HCT116 (cell line): Measurements from ENCODE around the gene VIPR2. TPM values are rescaled to one million over a fixed set of nuclear protein-coding genes. Genes with fewer than 3 reads are reported as not detected.

Experiments
- ATAC-seq: fragments of 200-7000 bp; cut with Tn5 transposase; 2 replicates; pipeline ENCODE4 v1.9.1; 2020; ENCODE audit warnings: mild to moderate bottlenecking, moderate library complexity
- BruUV-seq: library from RNA; stranded (reverse); fragments of 400-500 nt; replicated peaks from 2 replicates; lab custom pipeline; 2021; lab: Mats Ljungman, UMichigan
- CTCF ChIA-PET: fragments of 300-600 bp; sonication (Branson Sonifier 250); formaldehyde crosslinking; loops from one replicate; lab custom pipeline; 2021; ENCODE audit warnings: antibody characterized with exemption; lab: Charles Lee
- POLR2A ChIA-PET: fragments of 300-600, 350-600 bp; sonication (Branson Sonifier 250); formaldehyde crosslinking; loops from one replicate; lab custom pipeline; 2021; ENCODE audit warnings: antibody characterized with exemption; lab: Charles Lee
- RAD21 ChIA-PET, 2 experiments: fragments of 300-600 bp; sonication (Branson Sonifier 250); formaldehyde crosslinking; loops; one replicate each; lab custom pipeline; 2023; ENCODE audit warnings: low total read pairs in 2 of 2; ENCODE audit not compliant: uncharacterized antibody in 2 of 2, unreplicated experiment in 2 of 2, low non-redundant PET in 1 of 2; lab: Charles Lee
- DNase-seq: peaks from one replicate; pipeline ENCODE4 v3.0.0-alpha.2; 2010; ENCODE audit warnings: low read depth, low spot score
- H2AFZ ChIP-seq: fragments of 200-600 bp; shearing (Covaris generic), sonication (generic); 2 replicates; pipeline ENCODE4 v1.6.1; 2017; ENCODE audit warnings: low read depth, mixed run types, mixed read lengths, antibody characterized with exemption, low read length; ENCODE audit not compliant: poor library complexity, severe bottlenecking
- H3K27ac ChIP-seq: 2 replicates; pipeline ENCODE4 v1.5.1; 2012; ENCODE audit warnings: low read depth, low read length
- H3K27me3 ChIP-seq: fragments of 200-600 bp; sonication (generic); 2 replicates; pipeline ENCODE4 v1.6.1; 2016; ENCODE audit warnings: mixed run types, low read length, mixed read lengths; ENCODE audit not compliant: insufficient read depth
- H3K36me3 ChIP-seq, 2 experiments: fragments of 200-500 bp in 1 of 2; fragments of 200-600 bp in 1 of 2; sonication (Bioruptor generic) in 1 of 2; sonication (generic) in 1 of 2; 2 replicates each; pipeline versions ENCODE4 v1.5.1 to v1.6.1; 2014 to 2016; ENCODE audit warnings: low read length in 2 of 2, inconsistent platforms in 1 of 2, mixed read lengths in 1 of 2, mixed run types in 1 of 2; ENCODE audit not compliant: insufficient read depth in 2 of 2, control insufficient read depth in 1 of 2
- H3K4me1 ChIP-seq, 2 experiments: fragments of 200-600 bp in 1 of 2; sonication (generic) in 1 of 2; 2 replicates each; pipeline versions ENCODE4 v1.5.1 to v1.6.1; 2012 to 2017; ENCODE audit warnings: low read length in 2 of 2, inconsistent platforms in 1 of 2, mild to moderate bottlenecking in 1 of 2, mixed read lengths in 1 of 2, mixed run types in 1 of 2, moderate library complexity in 1 of 2; ENCODE audit not compliant: insufficient read depth in 2 of 2, control insufficient read depth in 1 of 2
- H3K4me2 ChIP-seq: fragments of 200-600 bp; sonication (generic); 2 replicates; pipeline ENCODE4 v1.6.1; 2017; ENCODE audit warnings: mixed run types, low read length, mixed read lengths
- H3K4me3 ChIP-seq, 2 experiments: fragments of 200-600 bp in 1 of 2; sonication (generic) in 1 of 2; replicated peaks in 1 of 2; 2 replicates each; pipeline ENCODE4 v1.5.1; 2011 to 2016; ENCODE audit warnings: low read length in 2 of 2, control low read depth in 1 of 2, low read depth in 1 of 2, mild to moderate bottlenecking in 1 of 2, mixed read lengths in 1 of 2, mixed run types in 1 of 2
- H3K79me2 ChIP-seq: fragments of 200-600 bp; sonication (generic); 2 replicates; pipeline ENCODE4 v1.6.1; 2017; ENCODE audit warnings: mild to moderate bottlenecking, mixed run types, low read length, moderate library complexity, mixed read lengths; ENCODE audit not compliant: insufficient read depth
- H3K9ac ChIP-seq: fragments of 200-600 bp; sonication (generic); 2 replicates; pipeline ENCODE4 v1.6.1; 2016; ENCODE audit warnings: low read length, mixed read lengths
- H3K9me2 ChIP-seq: fragments of 200-600 bp; sonication (generic), shearing (Covaris generic); 2 replicates; pipeline ENCODE4 v1.6.1; 2017; ENCODE audit warnings: mixed run types, mild to moderate bottlenecking, moderate library complexity; ENCODE audit not compliant: insufficient read depth
- H3K9me3 ChIP-seq, 2 experiments: fragments of 200-500 bp in 1 of 2; fragments of 200-600 bp in 1 of 2; sonication (Bioruptor generic) in 1 of 2; sonication (generic) in 1 of 2; 2 replicates each; pipeline ENCODE4 v1.6.1; 2014 to 2017; ENCODE audit warnings: low read length in 2 of 2, mixed read lengths in 2 of 2, inconsistent platforms in 1 of 2, low read depth in 1 of 2, mild to moderate bottlenecking in 1 of 2, mixed run types in 1 of 2, moderate library complexity in 1 of 2; ENCODE audit not compliant: control insufficient read depth in 1 of 2, insufficient read depth in 1 of 2
- H4K20me1 ChIP-seq: fragments of 200-600 bp; sonication (generic), shearing (Covaris generic); 2 replicates; pipeline ENCODE4 v1.6.1; 2017; ENCODE audit warnings: mixed run types, mild to moderate bottlenecking, moderate library complexity; ENCODE audit not compliant: insufficient read depth
- EGR1 ChIP-seq: IDR thresholded peaks from 2 replicates; pipeline ENCODE4 v1.6.1; 2012; ENCODE audit warnings: low read depth
- EZH2 ChIP-seq: fragments of 200-600 bp; sonication (generic); IDR thresholded peaks from 2 replicates; pipeline ENCODE4 v1.6.1; 2017; ENCODE audit warnings: antibody characterized with exemption, mixed run types
- FOSL1 ChIP-seq: IDR thresholded peaks from 2 replicates; pipeline ENCODE4 v1.6.1; 2012; ENCODE audit warnings: low read depth
- TCF7L2 ChIP-seq: IDR thresholded peaks from 2 replicates; pipeline ENCODE4 v1.7.0; 2011; ENCODE audit warnings: borderline replicate concordance, inconsistent platforms; ENCODE audit not compliant: insufficient read depth, insufficient read length; ENCODE audit errors: extremely low read depth
- YY1 ChIP-seq: IDR thresholded peaks from 2 replicates; pipeline ENCODE4 v1.6.1; 2011; ENCODE audit warnings: low read length, low read depth, moderate library complexity, mild to moderate bottlenecking; ENCODE audit not compliant: insufficient replicate concordance; ENCODE audit errors: extremely low read depth
- intact Hi-C: fragments of 100-400 bp; cut with micrococcal nuclease; formaldehyde crosslinking; loops from 2 replicates; pipeline ENCODE4 v1.10.0; 2022
- total RNA-seq: library from RNA; stranded (reverse); gene quantifications from one replicate; pipeline ENCODE4 v1.2.1, GENCODE V29; 2021; ENCODE audit not compliant: unreplicated experiment
- TF ChIP-seq, protein P1 (sequence below): IDR thresholded peaks from 2 replicates; pipeline ENCODE4 v1.6.1; 2011; ENCODE audit warnings: mild to moderate bottlenecking, low read length, moderate library complexity; ENCODE audit not compliant: insufficient replicate concordance; ENCODE audit errors: extremely low read depth

The VIPR2 gene
- total RNA-seq, 1 experiment from 2014 or later = 0.10 TPM

DNA sequence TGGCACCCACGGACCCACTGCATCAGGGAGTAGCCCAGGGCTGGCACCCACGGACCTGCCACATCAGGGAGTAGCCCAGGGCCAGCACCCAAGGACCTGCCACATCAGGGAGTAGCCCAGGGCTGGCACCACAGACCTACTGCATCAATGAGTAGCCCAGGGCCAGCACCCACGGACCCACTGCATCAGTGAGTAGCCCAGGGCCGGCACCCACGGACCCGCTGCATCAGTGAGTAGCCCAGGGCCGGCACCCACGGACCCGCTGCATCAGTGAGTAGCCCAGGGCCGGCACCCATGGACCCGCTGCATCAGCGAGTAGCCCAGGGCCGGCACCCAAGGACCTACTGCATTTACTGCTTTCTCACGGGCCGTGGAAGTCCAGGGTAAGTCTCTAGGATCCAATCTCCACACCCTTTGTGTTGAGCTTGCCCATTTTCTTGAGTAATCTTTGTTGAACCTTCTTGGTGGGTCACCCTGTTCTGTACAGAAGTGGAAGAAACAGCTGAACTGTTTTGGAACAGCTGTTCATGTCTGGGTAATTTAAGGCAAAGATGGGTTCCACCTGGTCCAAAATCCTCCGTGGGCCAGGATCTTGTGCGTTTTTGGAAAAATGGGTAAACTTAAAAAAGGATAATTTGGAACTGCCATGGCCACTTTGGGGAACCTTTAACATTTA lies 69.0 kb downstream of the VIPR2 start:
- Histone ChIP-seq H3K9me3 (no peaks in the 10 kb centered on the region), H3K79me2 (no peaks in the 10 kb centered on the region), H3K4me2 (no peak overlapping the region), H3K4me1 (no peaks in the 10 kb centered on the region), H3K27me3 (peaks cover 11% of the 10 kb centered on the region; the same call in 1 of the 2 replicates), H3K36me3 (no peaks in the 10 kb centered on the region), H3K27ac (no peak overlapping the region), H3K9ac (no peak overlapping the region), H3K4me3 (no peak overlapping the region), H2AFZ (no peak overlapping the region), H4K20me1 (no peaks in the 10 kb centered on the region), H3K9me2 (no peaks in the 10 kb centered on the region)
- no TSS peak for BruUV-seq
- no peak for TF ChIP-seq YY1
- intact Hi-C loops = no loop called here
- ATAC-seq = no peak
- POLR2A ChIA-PET = no interaction called here
- RAD21 ChIA-PET = no interaction called here
- CTCF ChIA-PET = no interaction called here
- DNase-seq = no peak

DNA sequence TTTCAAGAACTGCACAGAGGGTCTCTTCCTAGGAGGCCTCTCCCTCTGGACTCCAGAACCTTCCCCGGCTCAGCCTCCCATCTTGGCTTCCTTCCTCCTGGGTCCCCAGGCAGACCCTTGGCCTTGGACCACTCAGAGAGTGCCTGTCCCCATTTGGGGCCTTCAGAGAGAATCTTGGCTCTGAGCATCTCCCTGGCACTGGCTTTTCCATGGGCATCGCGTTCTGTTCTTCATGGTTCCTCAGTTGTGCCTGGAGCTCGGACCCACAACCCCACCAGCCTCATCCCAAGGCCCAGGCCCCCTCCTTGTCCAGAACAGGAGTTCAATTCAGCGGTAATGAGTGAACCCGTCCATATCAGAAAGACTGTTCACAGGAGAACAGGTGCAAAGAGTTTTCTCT lies 73.4 kb downstream of the VIPR2 start:
- Histone ChIP-seq H3K4me2 (no peak overlapping the region), H3K9me3 (no peaks in the 10 kb centered on the region), H3K9ac (no peak overlapping the region), H3K79me2 (no peaks in the 10 kb centered on the region), H3K9me2 (no peaks in the 10 kb centered on the region), H4K20me1 (no peaks in the 10 kb centered on the region), H3K27ac (no peak overlapping the region), H3K4me1 (no peaks in the 10 kb centered on the region), H2AFZ (no peak overlapping the region), H3K27me3 (no peaks in the 10 kb centered on the region), H3K36me3 (no peaks in the 10 kb centered on the region), H3K4me3 (no peak overlapping the region)
- CTCF ChIA-PET = no interaction called here
- no peak for ATAC-seq
- TF ChIP-seq FOSL1 (no peak), TCF7L2 (no peak), EGR1 (no peak), EZH2 (no peak)
- TF ChIP-seq, protein P1, sequence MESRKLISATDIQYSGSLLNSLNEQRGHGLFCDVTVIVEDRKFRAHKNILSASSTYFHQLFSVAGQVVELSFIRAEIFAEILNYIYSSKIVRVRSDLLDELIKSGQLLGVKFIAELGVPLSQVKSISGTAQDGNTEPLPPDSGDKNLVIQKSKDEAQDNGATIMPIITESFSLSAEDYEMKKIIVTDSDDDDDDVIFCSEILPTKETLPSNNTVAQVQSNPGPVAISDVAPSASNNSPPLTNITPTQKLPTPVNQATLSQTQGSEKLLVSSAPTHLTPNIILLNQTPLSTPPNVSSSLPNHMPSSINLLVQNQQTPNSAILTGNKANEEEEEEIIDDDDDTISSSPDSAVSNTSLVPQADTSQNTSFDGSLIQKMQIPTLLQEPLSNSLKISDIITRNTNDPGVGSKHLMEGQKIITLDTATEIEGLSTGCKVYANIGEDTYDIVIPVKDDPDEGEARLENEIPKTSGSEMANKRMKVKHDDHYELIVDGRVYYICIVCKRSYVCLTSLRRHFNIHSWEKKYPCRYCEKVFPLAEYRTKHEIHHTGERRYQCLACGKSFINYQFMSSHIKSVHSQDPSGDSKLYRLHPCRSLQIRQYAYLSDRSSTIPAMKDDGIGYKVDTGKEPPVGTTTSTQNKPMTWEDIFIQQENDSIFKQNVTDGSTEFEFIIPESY = no peak
- POLR2A ChIA-PET = no interaction called here
- BruUV-seq = no TSS peak
- RAD21 ChIA-PET = no interaction called here
- intact Hi-C loops = no loop called here
- no peak for DNase-seq
